ENCODE results near the gene ESPN.
A peak's percentile ranks its signal among the peaks of the same experiment; 100 is the strongest.

The ESPN gene

DNA sequence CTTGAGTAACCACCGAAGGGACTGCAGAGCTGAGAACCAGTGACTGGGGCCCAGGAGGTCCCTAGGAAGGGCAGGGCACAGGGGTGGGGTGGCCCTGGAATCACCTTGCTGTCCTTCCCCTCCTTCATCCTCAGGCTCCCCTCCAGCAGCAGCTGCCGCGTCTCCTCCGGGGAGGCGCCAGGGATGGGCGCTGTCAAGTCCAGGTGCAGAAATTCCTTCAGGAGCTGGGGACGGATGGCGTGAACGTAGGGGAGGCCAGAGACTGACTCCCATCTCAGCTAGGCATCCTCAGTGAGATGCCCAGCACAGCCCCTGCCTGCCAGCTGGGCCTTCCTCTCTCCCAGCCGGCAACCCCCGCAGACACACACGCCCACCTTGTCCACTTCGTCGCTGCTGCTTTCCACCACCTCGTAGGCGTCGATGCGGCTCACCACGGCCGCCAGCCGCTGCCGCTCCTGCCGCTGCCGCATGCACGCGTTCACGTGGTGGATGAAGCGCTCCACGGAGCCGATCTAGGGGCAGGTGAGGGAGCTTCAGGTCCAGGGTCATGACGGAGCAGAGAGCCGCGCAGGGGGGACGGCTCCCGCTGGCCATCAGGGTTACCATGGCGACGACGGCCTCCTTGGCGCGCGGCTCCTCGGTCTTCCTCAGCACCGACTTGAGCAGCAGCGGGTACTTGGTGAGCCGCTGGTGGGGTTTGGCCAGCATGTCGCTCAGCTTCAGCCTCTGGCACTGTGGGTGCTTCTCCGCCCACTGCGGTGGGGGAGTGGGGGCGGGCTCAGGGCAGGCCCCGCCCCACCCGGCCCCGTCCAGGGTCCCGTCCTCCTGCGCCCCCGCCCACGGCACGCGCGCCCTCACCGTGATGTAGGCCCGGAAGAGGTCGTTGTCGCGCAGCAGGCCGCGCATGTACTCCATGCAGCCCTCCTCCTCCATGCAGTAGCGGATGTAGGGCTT lies 45.8 kb downstream of the ESPN start:
- DNase-seq (ENCODE audit: low read depth in 1 of 2, low spot score in 1 of 2) = no peak
- TF ChIP-seq JUND (IDR thresholded peaks at IDR 0.05; ENCODE audit: low read depth) = no peak
- in situ Hi-C loops (cut with HindIII; ENCODE audit: low pct_unique_long_range_greater_than_20kb, low sequenced_read_pairs) = no loop called here

DNA sequence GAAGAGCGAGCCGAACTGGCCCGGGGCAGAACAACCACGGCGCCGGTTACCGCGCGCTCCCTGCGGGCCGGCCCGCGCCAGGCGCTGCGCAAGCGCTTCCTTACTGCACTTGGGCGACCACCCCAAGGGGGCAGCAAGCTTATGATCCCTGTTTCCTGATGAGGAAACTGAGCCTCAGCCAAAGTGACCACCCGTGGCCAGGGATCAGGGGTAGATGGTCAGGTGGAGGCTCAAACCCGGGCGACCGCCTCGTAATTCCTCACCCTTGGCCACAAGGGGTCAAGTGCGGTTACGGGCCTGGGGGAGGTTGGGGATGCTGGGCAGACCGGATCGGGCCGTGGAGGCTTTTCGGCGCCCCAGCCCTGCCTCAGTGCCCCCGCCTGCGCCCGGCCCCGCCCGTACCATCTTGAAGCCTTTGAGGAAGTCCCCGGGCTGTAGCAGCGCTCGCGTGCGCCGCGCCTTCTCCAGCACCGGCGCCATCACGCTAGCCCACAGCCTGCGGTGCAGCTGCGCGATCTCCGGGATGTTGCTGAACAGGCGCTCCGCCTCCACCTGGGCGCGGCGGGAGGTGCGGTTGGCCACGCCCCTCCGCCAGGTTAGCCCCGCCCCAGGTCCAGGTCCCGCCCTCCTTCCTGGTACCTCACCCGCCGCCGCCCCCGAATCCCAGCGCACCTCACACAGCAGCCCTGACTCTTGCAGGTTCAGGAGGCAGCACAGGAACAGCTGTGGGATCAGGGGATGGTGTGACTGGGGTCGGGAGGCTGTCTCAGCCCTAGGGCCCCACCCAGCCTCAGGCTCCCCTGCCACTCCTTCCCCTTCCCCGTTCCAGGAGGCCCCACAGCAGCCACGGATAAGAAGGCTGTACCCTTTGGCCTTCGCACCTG lies 46.8 kb downstream of the ESPN start:
- no peak for TF ChIP-seq JUND (IDR thresholded peaks at IDR 0.05; ENCODE audit: low read depth)
- no peak for DNase-seq (ENCODE audit: low read depth in 1 of 2, low spot score in 1 of 2)
- in situ Hi-C loops (cut with HindIII; ENCODE audit: low pct_unique_long_range_greater_than_20kb, low sequenced_read_pairs) = no loop called here

DNA sequence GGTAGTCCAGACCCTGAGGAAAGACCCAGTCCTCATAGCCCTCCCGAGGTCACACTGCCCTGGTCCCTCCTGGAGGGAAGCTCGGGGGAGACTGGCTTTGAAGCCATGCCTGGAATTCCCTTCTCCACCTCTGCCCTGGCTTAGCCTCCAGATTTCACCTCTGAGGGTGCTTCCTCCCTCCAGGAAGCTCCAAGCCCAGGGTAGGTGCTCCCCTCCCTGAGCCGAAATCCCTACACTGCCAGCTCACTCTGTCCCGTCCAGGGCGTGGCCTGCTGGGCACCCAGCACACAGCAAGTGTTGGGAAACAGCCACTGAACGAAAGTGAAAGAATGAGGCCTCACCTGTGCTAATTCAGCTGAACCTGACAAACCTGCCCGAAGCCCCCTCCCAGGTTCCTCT lies 47.4 kb downstream of the ESPN start:
- in situ Hi-C loops (cut with HindIII; ENCODE audit: low pct_unique_long_range_greater_than_20kb, low sequenced_read_pairs) = no loop called here
- no peak for DNase-seq (ENCODE audit: low read depth in 1 of 2, low spot score in 1 of 2)
- TF ChIP-seq JUND (IDR thresholded peaks at IDR 0.05; ENCODE audit: low read depth) = no peak

DNA sequence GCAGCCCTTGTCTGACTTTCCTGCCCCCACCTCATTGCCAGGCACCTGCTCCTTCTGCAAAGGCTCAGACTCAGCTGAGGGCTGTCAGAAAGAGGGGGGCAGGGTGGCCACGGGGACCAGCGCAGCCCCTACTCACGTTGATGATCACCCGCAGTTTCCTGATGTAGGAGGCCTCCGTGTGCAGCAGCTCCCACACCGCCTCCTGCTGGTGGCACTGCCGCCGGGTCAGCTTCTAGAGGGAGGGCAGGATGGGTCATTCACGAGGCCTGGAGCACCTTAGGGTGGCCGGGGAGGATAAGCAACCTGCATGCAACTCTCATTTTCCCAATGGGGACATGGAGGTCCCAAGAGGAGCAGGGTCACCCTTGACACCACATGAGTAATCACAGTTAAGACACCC lies 47.8 kb downstream of the ESPN start:
- in situ Hi-C loops (cut with HindIII; ENCODE audit: low pct_unique_long_range_greater_than_20kb, low sequenced_read_pairs) = no loop called here
- TF ChIP-seq JUND (IDR thresholded peaks at IDR 0.05; ENCODE audit: low read depth) = no peak
- no peak for DNase-seq (ENCODE audit: low read depth in 1 of 2, low spot score in 1 of 2)

DNA sequence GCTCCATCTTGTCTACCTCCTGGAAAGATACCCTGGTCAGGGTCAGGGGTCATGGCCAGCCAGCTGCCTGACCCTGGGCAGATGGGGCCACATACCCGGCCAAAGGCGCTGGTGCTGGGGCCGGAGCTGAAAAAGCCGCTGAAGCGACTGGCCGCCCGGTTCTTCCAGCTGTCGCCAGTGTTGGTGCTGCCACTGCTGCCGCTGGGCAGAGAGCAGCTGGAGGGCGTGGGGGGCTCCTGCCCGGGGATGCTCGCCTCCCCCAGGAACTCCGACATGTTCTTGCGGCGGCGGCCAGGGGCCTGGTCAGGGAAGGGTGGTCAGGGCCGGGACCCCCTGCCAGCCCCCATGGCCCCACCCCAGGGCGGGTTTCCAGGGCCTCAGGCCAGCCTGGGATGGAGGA lies 48.6 kb downstream of the ESPN start:
- no peak for TF ChIP-seq JUND (IDR thresholded peaks at IDR 0.05; ENCODE audit: low read depth)
- DNase-seq (ENCODE audit: low read depth in 1 of 2, low spot score in 1 of 2) = no peak
- in situ Hi-C loops (cut with HindIII; ENCODE audit: low pct_unique_long_range_greater_than_20kb, low sequenced_read_pairs) = no loop called here

DNA sequence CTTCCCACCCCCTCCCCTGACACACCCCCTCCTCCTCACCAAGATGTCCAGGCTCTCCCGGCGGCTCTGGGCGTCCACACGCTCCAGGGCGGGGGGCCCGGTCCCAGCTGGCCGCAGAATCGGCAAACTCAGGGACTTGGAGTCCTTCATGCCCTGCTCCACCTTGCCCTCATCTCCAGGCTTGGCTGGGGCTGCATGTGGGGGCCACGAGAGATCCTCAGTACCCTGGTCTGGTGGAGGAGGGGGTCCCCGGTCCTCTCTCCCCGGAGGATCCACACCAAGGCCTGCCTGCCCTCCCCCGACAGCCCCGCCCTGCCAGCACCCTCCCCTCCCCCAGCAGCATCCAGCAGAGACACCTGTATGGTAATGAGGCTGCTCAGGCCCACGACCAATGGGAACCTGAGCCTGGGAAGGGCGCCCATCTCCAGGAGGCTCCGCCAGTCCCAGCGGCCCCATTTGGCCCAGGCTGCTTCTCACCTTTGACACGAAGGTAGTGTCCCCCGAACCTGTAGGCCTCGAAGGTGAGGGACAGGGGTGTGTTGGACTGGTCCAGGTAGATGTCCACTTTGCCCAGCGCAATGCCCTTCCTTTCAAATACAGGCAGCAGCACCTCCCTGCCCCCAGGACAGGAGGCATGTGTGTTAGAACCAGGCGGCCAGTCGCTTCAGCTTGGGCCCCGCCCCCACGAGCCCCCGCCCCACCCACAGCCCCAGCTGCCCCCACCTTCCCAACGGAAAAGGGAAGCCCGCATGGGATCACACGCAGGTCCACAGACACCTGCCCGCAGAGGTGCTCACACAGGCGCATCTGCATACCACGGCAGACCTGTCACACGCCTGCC lies 49.6 kb downstream of the ESPN start:
- in situ Hi-C loops (cut with HindIII; ENCODE audit: low pct_unique_long_range_greater_than_20kb, low sequenced_read_pairs) = no loop called here
- DNase-seq (ENCODE audit: low read depth in 1 of 2, low spot score in 1 of 2) = no peak
- no peak for TF ChIP-seq JUND (IDR thresholded peaks at IDR 0.05; ENCODE audit: low read depth)

DNA sequence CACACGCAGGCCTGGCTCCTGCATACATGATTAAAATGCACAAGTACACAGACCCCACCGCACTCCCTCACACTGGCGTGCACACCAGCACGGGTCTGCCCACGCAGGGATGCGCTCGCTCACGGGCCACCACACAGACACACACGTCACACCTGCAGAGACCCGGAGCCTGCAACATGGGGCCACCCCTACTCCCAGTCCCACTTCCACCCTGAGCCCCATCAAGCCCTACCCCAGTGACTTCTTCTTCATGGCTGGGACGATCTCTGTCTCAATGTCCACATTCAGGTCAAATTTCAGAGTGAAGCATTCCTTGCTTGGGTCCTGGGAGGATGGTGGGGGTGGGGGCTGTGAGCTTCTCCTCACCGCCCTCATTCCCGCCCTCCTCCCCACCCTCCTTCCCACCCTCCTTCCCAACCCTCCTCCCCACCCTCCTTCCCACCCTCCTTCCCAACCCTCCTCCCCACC lies 50.3 kb downstream of the ESPN start:
- no peak for DNase-seq (ENCODE audit: low read depth in 1 of 2, low spot score in 1 of 2)

DNA sequence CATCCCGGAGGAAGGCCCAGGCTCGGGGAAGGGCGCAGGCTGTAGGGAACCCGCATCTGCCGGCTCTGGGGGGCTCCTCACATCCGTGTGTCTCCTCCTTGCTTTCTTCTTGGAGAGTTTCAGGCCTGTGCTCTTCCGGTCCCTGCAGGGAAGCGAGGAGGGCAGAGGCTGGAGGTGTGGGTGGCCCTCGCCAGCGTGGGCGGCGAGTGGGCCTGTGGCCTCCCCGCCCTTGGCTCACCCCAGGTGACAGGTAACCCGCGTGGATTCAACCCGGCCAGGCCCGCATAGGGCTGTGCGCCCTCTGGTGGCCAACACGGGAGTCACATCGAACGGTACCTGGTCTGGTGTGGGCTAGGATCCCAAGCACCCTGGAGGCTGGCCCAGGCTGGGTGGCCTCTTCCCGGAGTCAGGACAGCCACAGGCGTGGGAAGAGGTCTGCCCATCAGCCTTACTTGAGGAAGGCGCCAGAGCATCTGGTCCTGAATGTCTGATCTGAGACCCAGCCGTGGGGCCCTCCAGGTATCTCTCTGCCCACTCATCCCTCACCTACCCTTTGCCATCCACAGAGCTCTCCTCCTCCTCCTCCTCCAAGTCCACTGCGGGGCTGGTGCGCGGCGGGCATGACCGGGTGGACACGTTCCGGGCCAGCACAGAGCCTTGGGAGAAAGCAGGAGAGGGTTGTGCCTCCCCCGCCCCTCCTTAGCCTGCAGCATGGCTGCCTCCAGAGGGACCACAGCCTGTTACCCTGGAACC lies 51.0 kb downstream of the ESPN start:
- TF ChIP-seq JUND (IDR thresholded peaks at IDR 0.05; ENCODE audit: low read depth) = no peak
- DNase-seq (ENCODE audit: low read depth in 1 of 2, low spot score in 1 of 2) = peak; percentile 65 to 89
- in situ Hi-C loops (cut with HindIII; ENCODE audit: low pct_unique_long_range_greater_than_20kb, low sequenced_read_pairs) = no loop called here

More for the DNA sequence above, 50.3 kb downstream of the ESPN start:
- TF ChIP-seq JUND (IDR thresholded peaks at IDR 0.05; ENCODE audit: low read depth) = no peak
- in situ Hi-C loops (cut with HindIII; ENCODE audit: low pct_unique_long_range_greater_than_20kb, low sequenced_read_pairs) = no loop called here

DNA sequence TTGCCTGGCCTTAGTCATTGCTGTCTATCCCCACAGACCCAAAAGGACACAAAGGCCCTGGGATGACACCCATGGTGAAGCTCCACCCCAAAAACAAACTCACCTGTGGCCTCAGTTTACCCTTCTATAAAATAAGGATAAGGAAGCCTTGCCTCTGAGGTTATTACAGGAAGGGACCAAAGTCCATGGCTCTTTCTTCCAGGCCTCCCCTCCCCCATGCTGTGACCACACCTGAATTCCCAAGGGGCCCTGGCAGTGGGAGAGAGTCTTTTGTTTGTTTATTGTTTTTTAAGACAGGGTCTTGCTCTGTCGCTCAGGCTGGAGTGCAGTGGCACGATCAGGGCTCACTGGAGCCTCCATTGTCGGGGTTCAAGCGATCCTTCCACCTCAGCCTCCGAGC lies 51.9 kb downstream of the ESPN start:
- TF ChIP-seq JUND (IDR thresholded peaks at IDR 0.05; ENCODE audit: low read depth) = no peak
- in situ Hi-C loops (cut with HindIII; ENCODE audit: low pct_unique_long_range_greater_than_20kb, low sequenced_read_pairs) = no loop called here
- no peak for DNase-seq (ENCODE audit: low read depth in 1 of 2, low spot score in 1 of 2)

DNA sequence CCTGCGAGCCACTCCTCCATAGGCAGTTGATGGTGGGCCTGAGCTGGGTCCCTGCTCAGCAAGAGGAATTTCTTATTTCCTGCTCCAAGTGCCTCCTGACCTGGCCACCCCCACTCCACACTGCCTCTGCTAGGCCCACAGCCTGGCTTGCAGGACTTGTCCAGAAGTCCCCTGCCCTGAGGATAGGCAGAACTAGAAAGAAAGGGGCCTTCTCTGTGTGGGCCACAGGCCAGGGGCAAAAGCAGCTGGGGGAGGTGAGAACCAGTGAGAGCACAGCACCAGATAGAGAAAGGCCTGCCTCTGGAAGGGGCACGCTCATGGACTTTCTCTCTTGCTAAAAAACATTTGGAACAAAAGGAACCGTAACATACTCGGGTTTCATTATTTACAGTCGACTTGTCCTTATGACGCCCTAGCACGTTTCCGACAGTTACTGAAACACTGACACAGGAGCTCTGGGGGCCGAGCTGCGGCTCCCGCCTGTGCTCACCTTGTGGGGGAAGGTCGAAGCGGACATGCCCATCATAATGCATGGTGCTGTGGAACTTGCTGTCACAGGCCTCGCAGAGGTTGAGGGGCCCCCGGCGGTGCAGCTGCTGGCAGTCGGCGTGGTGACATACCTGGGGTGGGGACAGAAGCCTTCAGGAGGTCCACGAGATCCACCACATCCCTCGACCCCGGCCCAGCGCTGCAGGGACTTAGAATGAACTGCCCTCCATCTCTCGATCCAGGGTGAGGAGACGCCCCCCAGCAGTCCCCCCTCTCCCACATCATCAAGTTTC lies 52.7 kb downstream of the ESPN start:
- no peak for DNase-seq (ENCODE audit: low read depth in 1 of 2, low spot score in 1 of 2)
- in situ Hi-C loops (cut with HindIII; ENCODE audit: low pct_unique_long_range_greater_than_20kb, low sequenced_read_pairs) = no loop called here
- no peak for TF ChIP-seq JUND (IDR thresholded peaks at IDR 0.05; ENCODE audit: low read depth)

DNA sequence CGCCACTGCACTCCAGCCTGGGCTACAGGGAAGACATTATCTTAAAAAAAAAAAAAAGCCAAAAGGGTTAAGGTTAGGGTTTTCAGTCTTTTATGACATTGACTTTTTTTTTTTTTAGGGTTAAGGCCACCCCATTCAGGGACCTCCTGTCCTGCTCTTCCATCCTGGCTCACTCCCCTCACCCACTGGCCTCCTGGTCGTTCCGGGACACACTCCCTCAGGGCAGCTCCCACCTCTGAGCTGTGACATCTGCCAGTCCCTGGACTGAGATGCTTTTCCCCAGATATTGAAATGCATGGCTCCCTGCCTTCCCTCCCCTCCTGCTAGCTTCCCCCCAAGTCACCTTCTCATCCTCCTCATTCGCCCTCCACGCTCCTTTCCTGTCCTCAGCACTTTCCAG lies 57.2 kb downstream of the ESPN start:
- no peak for DNase-seq (ENCODE audit: low read depth in 1 of 2, low spot score in 1 of 2)
- in situ Hi-C loops (cut with HindIII; ENCODE audit: low pct_unique_long_range_greater_than_20kb, low sequenced_read_pairs) = no loop called here
- TF ChIP-seq JUND (IDR thresholded peaks at IDR 0.05; ENCODE audit: low read depth) = no peak
